HCT116 (cell line): ENCODE measurements around the gene TRMO. TPM values are rescaled to one million over a fixed set of nuclear protein-coding genes. Genes with fewer than 3 reads are reported as not detected.

ENCODE experiments used
- ATAC-seq: fragments of 200-7000 bp; cut with Tn5 transposase; 2 replicates; pipeline ENCODE4 v1.9.1; 2020; ENCODE audit warnings: mild to moderate bottlenecking, moderate library complexity
- BruUV-seq: library from RNA; stranded (reverse); fragments of 400-500 nt; replicated peaks from 2 replicates; lab custom pipeline; 2021; lab: Mats Ljungman, UMichigan
- CTCF ChIA-PET: fragments of 300-600 bp; sonication (Branson Sonifier 250); formaldehyde crosslinking; loops from one replicate; lab custom pipeline; 2021; ENCODE audit warnings: antibody characterized with exemption; lab: Charles Lee
- POLR2A ChIA-PET: fragments of 300-600, 350-600 bp; sonication (Branson Sonifier 250); formaldehyde crosslinking; loops from one replicate; lab custom pipeline; 2021; ENCODE audit warnings: antibody characterized with exemption; lab: Charles Lee
- RAD21 ChIA-PET, 2 experiments: fragments of 300-600 bp; sonication (Branson Sonifier 250); formaldehyde crosslinking; loops; one replicate each; lab custom pipeline; 2023; ENCODE audit warnings: low total read pairs in 2 of 2; ENCODE audit not compliant: uncharacterized antibody in 2 of 2, unreplicated experiment in 2 of 2, low non-redundant PET in 1 of 2; lab: Charles Lee
- DNase-seq: peaks from one replicate; pipeline ENCODE4 v3.0.0-alpha.2; 2010; ENCODE audit warnings: low read depth, low spot score
- H2AFZ ChIP-seq: fragments of 200-600 bp; shearing (Covaris generic), sonication (generic); 2 replicates; pipeline ENCODE4 v1.6.1; 2017; ENCODE audit warnings: low read depth, mixed run types, mixed read lengths, antibody characterized with exemption, low read length; ENCODE audit not compliant: poor library complexity, severe bottlenecking
- H3K27ac ChIP-seq: 2 replicates; pipeline ENCODE4 v1.5.1; 2012; ENCODE audit warnings: low read depth, low read length
- H3K27me3 ChIP-seq: fragments of 200-600 bp; sonication (generic); 2 replicates; pipeline ENCODE4 v1.6.1; 2016; ENCODE audit warnings: mixed run types, low read length, mixed read lengths; ENCODE audit not compliant: insufficient read depth
- H3K36me3 ChIP-seq, 2 experiments: fragments of 200-500 bp in 1 of 2; fragments of 200-600 bp in 1 of 2; sonication (Bioruptor generic) in 1 of 2; sonication (generic) in 1 of 2; 2 replicates each; pipeline versions ENCODE4 v1.5.1 to v1.6.1; 2014 to 2016; ENCODE audit warnings: low read length in 2 of 2, inconsistent platforms in 1 of 2, mixed read lengths in 1 of 2, mixed run types in 1 of 2; ENCODE audit not compliant: insufficient read depth in 2 of 2, control insufficient read depth in 1 of 2
- H3K4me1 ChIP-seq, 2 experiments: fragments of 200-600 bp in 1 of 2; sonication (generic) in 1 of 2; 2 replicates each; pipeline versions ENCODE4 v1.5.1 to v1.6.1; 2012 to 2017; ENCODE audit warnings: low read length in 2 of 2, inconsistent platforms in 1 of 2, mild to moderate bottlenecking in 1 of 2, mixed read lengths in 1 of 2, mixed run types in 1 of 2, moderate library complexity in 1 of 2; ENCODE audit not compliant: insufficient read depth in 2 of 2, control insufficient read depth in 1 of 2
- H3K4me2 ChIP-seq: fragments of 200-600 bp; sonication (generic); 2 replicates; pipeline ENCODE4 v1.6.1; 2017; ENCODE audit warnings: mixed run types, low read length, mixed read lengths
- H3K4me3 ChIP-seq, 2 experiments: fragments of 200-600 bp in 1 of 2; sonication (generic) in 1 of 2; replicated peaks in 1 of 2; 2 replicates each; pipeline ENCODE4 v1.5.1; 2011 to 2016; ENCODE audit warnings: low read length in 2 of 2, control low read depth in 1 of 2, low read depth in 1 of 2, mild to moderate bottlenecking in 1 of 2, mixed read lengths in 1 of 2, mixed run types in 1 of 2
- H3K79me2 ChIP-seq: fragments of 200-600 bp; sonication (generic); 2 replicates; pipeline ENCODE4 v1.6.1; 2017; ENCODE audit warnings: mild to moderate bottlenecking, mixed run types, low read length, moderate library complexity, mixed read lengths; ENCODE audit not compliant: insufficient read depth
- H3K9ac ChIP-seq: fragments of 200-600 bp; sonication (generic); 2 replicates; pipeline ENCODE4 v1.6.1; 2016; ENCODE audit warnings: low read length, mixed read lengths
- H3K9me2 ChIP-seq: fragments of 200-600 bp; sonication (generic), shearing (Covaris generic); 2 replicates; pipeline ENCODE4 v1.6.1; 2017; ENCODE audit warnings: mixed run types, mild to moderate bottlenecking, moderate library complexity; ENCODE audit not compliant: insufficient read depth
- H3K9me3 ChIP-seq, 2 experiments: fragments of 200-500 bp in 1 of 2; fragments of 200-600 bp in 1 of 2; sonication (Bioruptor generic) in 1 of 2; sonication (generic) in 1 of 2; 2 replicates each; pipeline ENCODE4 v1.6.1; 2014 to 2017; ENCODE audit warnings: low read length in 2 of 2, mixed read lengths in 2 of 2, inconsistent platforms in 1 of 2, low read depth in 1 of 2, mild to moderate bottlenecking in 1 of 2, mixed run types in 1 of 2, moderate library complexity in 1 of 2; ENCODE audit not compliant: control insufficient read depth in 1 of 2, insufficient read depth in 1 of 2
- H4K20me1 ChIP-seq: fragments of 200-600 bp; sonication (generic), shearing (Covaris generic); 2 replicates; pipeline ENCODE4 v1.6.1; 2017; ENCODE audit warnings: mixed run types, mild to moderate bottlenecking, moderate library complexity; ENCODE audit not compliant: insufficient read depth
- CBX3 ChIP-seq: IDR thresholded peaks from 2 replicates; pipeline ENCODE4 v1.6.1; 2012; ENCODE audit warnings: low read depth
- CEBPB ChIP-seq: IDR thresholded peaks from 2 replicates; pipeline ENCODE4 v1.6.1; 2012; ENCODE audit warnings: low read depth
- CTCF ChIP-seq, 3 experiments: fragments of 200-600 bp in 1 of 3; sonication (generic) in 1 of 3; IDR thresholded peaks in 2 of 3; conservative IDR thresholded peaks in 1 of 3; 2 replicates each; pipeline ENCODE4 v1.5.1; 2012 to 2017; ENCODE audit warnings: low read depth in 2 of 3, low read length in 2 of 3, antibody characterized with exemption in 1 of 3, borderline replicate concordance in 1 of 3, control low read depth in 1 of 3, mild to moderate bottlenecking in 1 of 3, mixed read lengths in 1 of 3, mixed run types in 1 of 3, moderate library complexity in 1 of 3; ENCODE audit not compliant: insufficient read depth in 1 of 3
- EGR1 ChIP-seq: IDR thresholded peaks from 2 replicates; pipeline ENCODE4 v1.6.1; 2012; ENCODE audit warnings: low read depth
- ELF1 ChIP-seq: IDR thresholded peaks from 2 replicates; pipeline ENCODE4 v1.6.1; 2012; ENCODE audit warnings: low read depth, borderline replicate concordance
- EZH2 ChIP-seq: fragments of 200-600 bp; sonication (generic); IDR thresholded peaks from 2 replicates; pipeline ENCODE4 v1.6.1; 2017; ENCODE audit warnings: antibody characterized with exemption, mixed run types
- EZH2phosphoT487 ChIP-seq: fragments of 200-600 bp; IDR thresholded peaks from 2 replicates; pipeline ENCODE4 v1.6.1; 2018; ENCODE audit warnings: antibody characterized with exemption, borderline replicate concordance
- FOSL1 ChIP-seq: IDR thresholded peaks from 2 replicates; pipeline ENCODE4 v1.6.1; 2012; ENCODE audit warnings: low read depth
- JUND ChIP-seq: IDR thresholded peaks from 2 replicates; pipeline ENCODE4 v1.6.1; 2012
- POLR2A ChIP-seq: IDR thresholded peaks from 2 replicates; pipeline ENCODE4 v1.7.0; 2011; ENCODE audit warnings: borderline replicate concordance; ENCODE audit not compliant: insufficient read depth, insufficient read length; ENCODE audit errors: extremely low read depth
- POLR2AphosphoS5 ChIP-seq: IDR thresholded peaks from 2 replicates; pipeline ENCODE4 v1.6.1; 2011; ENCODE audit warnings: mild to moderate bottlenecking, low read depth, low read length, moderate library complexity
- SIN3A ChIP-seq: IDR thresholded peaks from 2 replicates; pipeline ENCODE4 v1.6.1; 2012; ENCODE audit warnings: low read depth
- SP1 ChIP-seq: IDR thresholded peaks from 2 replicates; pipeline ENCODE4 v1.6.1; 2012; ENCODE audit warnings: low read depth
- SRF ChIP-seq: IDR thresholded peaks from 2 replicates; pipeline ENCODE4 v1.6.1; 2012; ENCODE audit warnings: low read depth
- TCF7L2 ChIP-seq: IDR thresholded peaks from 2 replicates; pipeline ENCODE4 v1.7.0; 2011; ENCODE audit warnings: borderline replicate concordance, inconsistent platforms; ENCODE audit not compliant: insufficient read depth, insufficient read length; ENCODE audit errors: extremely low read depth
- YY1 ChIP-seq: IDR thresholded peaks from 2 replicates; pipeline ENCODE4 v1.6.1; 2011; ENCODE audit warnings: low read length, low read depth, moderate library complexity, mild to moderate bottlenecking; ENCODE audit not compliant: insufficient replicate concordance; ENCODE audit errors: extremely low read depth
- ZBTB33 ChIP-seq: IDR thresholded peaks from 2 replicates; pipeline ENCODE4 v1.6.1; 2011; ENCODE audit warnings: mild to moderate bottlenecking, low read length, moderate library complexity; ENCODE audit not compliant: insufficient replicate concordance; ENCODE audit errors: extremely low read depth
- ZFX ChIP-seq: fragments of 450-650 bp; IDR thresholded peaks from 2 replicates; pipeline ENCODE4 v1.6.1; 2017
- ZNF274 ChIP-seq: fragments of 200-500 bp; sonication (Bioruptor generic); IDR thresholded peaks from 2 replicates; pipeline ENCODE4 v1.6.1; 2014; ENCODE audit warnings: mild to moderate bottlenecking, low read depth, low read length, inconsistent platforms
- intact Hi-C: fragments of 100-400 bp; cut with micrococcal nuclease; formaldehyde crosslinking; loops from 2 replicates; pipeline ENCODE4 v1.10.0; 2022
- total RNA-seq: library from RNA; stranded (reverse); gene quantifications from one replicate; pipeline ENCODE4 v1.2.1, GENCODE V29; 2021; ENCODE audit not compliant: unreplicated experiment

TRMO gene
- total RNA-seq, 1 experiment from 2014 or later = 10.2 TPM

- RAD21 ChIA-PET = no interaction called here
- DNase-seq = no peak
- no peaks in the 10 kb centered on the region for H3K36me3 ChIP-seq
- POLR2A ChIA-PET = no interaction called here
- no peak for ATAC-seq
- H3K4me3 ChIP-seq = no peak overlapping the region
- CTCF ChIA-PET = no interaction called here
- no peaks in the 10 kb centered on the region for H3K79me2 ChIP-seq
- intact Hi-C loops = no loop called here
- no peaks in the 10 kb centered on the region for H3K9me2 ChIP-seq
- H2AFZ ChIP-seq = no peak overlapping the region
- H3K9ac ChIP-seq = no peak overlapping the region
- no TSS peak for BruUV-seq
- no peaks in the 10 kb centered on the region for H3K9me3 ChIP-seq
- no peak overlapping the region for H3K4me2 ChIP-seq
- H3K4me1 ChIP-seq = no peaks in the 10 kb centered on the region
- H4K20me1 ChIP-seq = no peaks in the 10 kb centered on the region
- H3K27ac ChIP-seq = no peak overlapping the region
- TF ChIP-seq FOSL1 = no peak
- no peak for TF ChIP-seq EZH2phosphoT487
- no peak for TF ChIP-seq POLR2A
- no peak for TF ChIP-seq EGR1
- TF ChIP-seq YY1 = no peak
- TF ChIP-seq TCF7L2 = no peak
- TF ChIP-seq CBX3 = no peak
- no peak for TF ChIP-seq ZNF274
- TF ChIP-seq ZFX = no peak
- no peak for TF ChIP-seq EZH2
- no peak for TF ChIP-seq POLR2AphosphoS5
- no peak for TF ChIP-seq SRF
- no peaks in the 10 kb centered on the region for H3K27me3 ChIP-seq
Measured at GRCh38 chr9:97969014-97969413, 46.7 kb upstream of the TRMO start.

GRCh38 chr9:97966493-97966892 is 44.2 kb upstream of the TRMO start:
- Histone ChIP-seq H3K4me3 (no peak overlapping the region), H3K27ac (no peak overlapping the region), H4K20me1 (no peaks in the 10 kb centered on the region), H2AFZ (no peak overlapping the region), H3K36me3 (no peaks in the 10 kb centered on the region), H3K9ac (no peak overlapping the region), H3K4me2 (no peak overlapping the region), H3K27me3 (no peaks in the 10 kb centered on the region), H3K4me1 (no peaks in the 10 kb centered on the region), H3K9me2 (no peaks in the 10 kb centered on the region), H3K9me3 (no peaks in the 10 kb centered on the region), H3K79me2 (no peaks in the 10 kb centered on the region)
- CTCF ChIA-PET = no interaction called here
- POLR2A ChIA-PET = interaction anchor here (0.7 kb wide), 1 partner anchor 10 kb away, joined by 3 read pairs; no protein-coding TSS in a partner anchor
- RAD21 ChIA-PET = no interaction called here
- no peak for ATAC-seq
- intact Hi-C loops = no loop called here
- BruUV-seq = no TSS peak
- no peak for DNase-seq
- TF ChIP-seq TCF7L2 (no peak), ELF1 (no peak), SP1 (no peak), ZBTB33 (no peak), SRF (no peak), CTCF (IDR thresholded peaks at IDR 0.05 in 2 of 3, conservative IDR thresholded peaks at IDR 0.05 in 1 of 3; ENCODE audit: borderline replicate concordance in 1 of 3, insufficient read depth in 1 of 3, low read depth in 2 of 3, low read length in 2 of 3) (no peak), SIN3A (no peak), ZFX (no peak), POLR2A (no peak), EGR1 (no peak), JUND (no peak), CEBPB (no peak), EZH2 (no peak), FOSL1 (no peak), YY1 (no peak)
